ENCODE measurements around the gene CNTNAP4. TPM values are rescaled to one million over a fixed set of nuclear protein-coding genes. Genes with fewer than 3 reads are reported as not detected.

CNTNAP4 gene
- total and polyA plus RNA-seq, 3 donors from 2014 or later: 1.5 to 3.5 (median 2.2) TPM

DNA sequence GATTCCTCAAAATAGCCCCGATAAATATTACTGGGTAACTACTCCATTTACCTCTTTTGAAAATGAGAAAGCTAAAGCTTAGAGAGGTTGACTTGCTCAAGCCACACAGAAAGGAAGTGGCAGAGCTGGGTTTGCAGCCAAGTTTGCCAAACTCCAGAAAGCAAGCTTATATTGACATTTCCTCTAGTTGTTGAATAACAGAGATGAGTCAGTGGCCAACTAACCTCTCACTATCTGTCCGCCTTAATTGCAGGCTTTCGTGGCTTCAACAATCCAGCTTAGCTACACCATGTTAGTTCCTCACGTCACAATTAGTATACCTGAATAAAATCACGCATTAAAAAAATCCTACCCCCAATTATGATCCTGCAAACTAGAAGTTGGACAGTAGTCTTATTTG is 151.7 kb downstream of the CNTNAP4 start:
- Histone ChIP-seq H3K27ac (no peak overlapping the region), H3K36me3 (ENCODE audit: low read depth, missing control alignments) (no peaks in the 10 kb centered on the region), H3K4me3 (no peak overlapping the region), H3K9me3 (no peaks in the 10 kb centered on the region), H3K4me1 (no peaks in the 10 kb centered on the region), H3K27me3 (no peaks in the 10 kb centered on the region)
- WGBS, 2 donors: 88 to 89% methylated on average over 5 of the region's 5 CpGs
- DNase-seq: no peak
- TF ChIP-seq POLR2A (IDR thresholded peaks at IDR 0.05): no peak
- no peak for TF ChIP-seq CTCF (IDR thresholded peaks at IDR 0.05)
- intact Hi-C loops (cut with DNase I; ENCODE audit: low total_unique reads): no loop called here

DNA sequence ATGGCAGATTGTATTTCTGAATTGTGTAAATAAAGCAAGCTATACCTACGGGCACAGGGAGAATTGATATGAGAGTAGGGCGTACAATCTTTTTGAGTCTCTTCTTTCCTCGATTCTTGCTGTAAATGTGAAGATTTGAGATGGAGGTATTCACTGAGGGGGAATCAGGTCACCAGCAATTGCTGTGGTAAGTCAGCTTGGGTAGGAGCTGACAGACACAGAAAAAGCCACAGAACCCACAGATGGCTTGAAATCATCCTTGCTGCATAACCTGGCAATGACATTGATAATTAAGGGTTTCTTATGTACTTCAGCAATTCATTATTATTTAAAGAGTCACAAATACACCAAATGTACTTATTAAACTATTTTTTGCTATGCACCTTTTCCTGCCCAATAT is 164.2 kb downstream of the CNTNAP4 start:
- no peak overlapping the region for H3K4me3 ChIP-seq
- no peak for DNase-seq
- intact Hi-C loops (cut with DNase I; ENCODE audit: low total_unique reads): no loop called here

DNA sequence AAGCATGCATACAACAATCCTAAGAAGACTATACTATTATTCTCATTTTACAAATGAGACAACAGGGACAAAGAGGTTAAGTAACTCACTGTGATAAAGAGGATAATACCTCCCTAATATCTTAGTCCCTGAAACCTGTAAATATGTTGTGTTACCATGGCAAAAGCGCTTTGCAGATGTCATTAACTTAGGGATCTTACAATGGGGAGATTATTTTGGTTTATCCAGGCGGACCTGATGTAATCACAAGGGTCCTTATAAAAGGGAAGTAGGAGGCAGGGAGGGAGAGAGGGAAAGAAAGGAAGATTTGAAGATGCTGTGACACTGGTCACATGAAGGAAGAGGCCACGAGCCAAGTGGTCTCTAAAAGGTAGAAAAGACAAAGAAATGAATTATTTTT is 164.7 kb downstream of the CNTNAP4 start:
- no peaks in the 10 kb centered on the region for H3K9me3 ChIP-seq
- no peaks in the 10 kb centered on the region for H3K4me1 ChIP-seq
- H3K36me3 ChIP-seq (ENCODE audit: low read depth, missing control alignments): no peaks in the 10 kb centered on the region
- no peak overlapping the region for H3K4me3 ChIP-seq
- intact Hi-C loops (cut with DNase I; ENCODE audit: low total_unique reads): no loop called here
- H3K27me3 ChIP-seq: no peaks in the 10 kb centered on the region
- no peak for DNase-seq
- TF ChIP-seq CTCF (IDR thresholded peaks at IDR 0.05) (no peak), POLR2A (IDR thresholded peaks at IDR 0.05) (no peak)
- WGBS, 2 donors: 82 to 86% methylated on average over 3 of the region's 3 CpGs
- no peak overlapping the region for H3K27ac ChIP-seq

More for the DNA sequence above, 164.2 kb downstream of the CNTNAP4 start:
- Histone ChIP-seq H3K36me3 (ENCODE audit: low read depth, missing control alignments) (no peaks in the 10 kb centered on the region), H3K4me1 (no peaks in the 10 kb centered on the region), H3K27ac (no peak overlapping the region), H3K9me3 (no peaks in the 10 kb centered on the region), H3K27me3 (no peaks in the 10 kb centered on the region)
- no peak for TF ChIP-seq POLR2A (IDR thresholded peaks at IDR 0.05)
- no peak for TF ChIP-seq CTCF (IDR thresholded peaks at IDR 0.05)
- 87 to 93% methylated on average over 3 of the region's 3 CpGs for WGBS, 2 donors

DNA sequence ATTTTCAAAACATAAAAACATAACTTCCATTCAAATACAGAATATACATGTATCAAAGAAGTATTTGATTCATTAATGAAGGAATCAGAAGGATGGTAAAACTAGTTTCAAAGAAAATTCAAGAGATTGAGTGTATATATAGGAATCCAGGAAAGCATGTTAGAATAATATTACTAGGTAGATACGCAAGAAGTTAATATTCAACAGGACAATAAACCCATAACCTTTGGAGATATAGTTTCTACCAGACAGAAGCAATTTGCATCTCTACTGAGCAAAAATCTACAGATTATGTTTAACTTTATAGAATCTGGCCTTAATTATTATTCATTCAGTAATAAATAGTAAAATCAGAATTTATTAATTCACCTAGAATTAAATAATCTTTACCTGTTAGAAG is 166.8 kb downstream of the CNTNAP4 start:
- Histone ChIP-seq H3K27ac (no peak overlapping the region), H3K9me3 (no peaks in the 10 kb centered on the region), H3K27me3 (no peaks in the 10 kb centered on the region), H3K36me3 (ENCODE audit: low read depth, missing control alignments) (no peaks in the 10 kb centered on the region), H3K4me3 (no peak overlapping the region), H3K4me1 (no peaks in the 10 kb centered on the region)
- DNase-seq: no peak
- intact Hi-C loops (cut with DNase I; ENCODE audit: low total_unique reads): no loop called here
- 93 to 97% methylated on average over 1 of the region's 1 CpG for WGBS, 2 donors
- no peak for TF ChIP-seq POLR2A (IDR thresholded peaks at IDR 0.05)
- no peak for TF ChIP-seq CTCF (IDR thresholded peaks at IDR 0.05)

DNA sequence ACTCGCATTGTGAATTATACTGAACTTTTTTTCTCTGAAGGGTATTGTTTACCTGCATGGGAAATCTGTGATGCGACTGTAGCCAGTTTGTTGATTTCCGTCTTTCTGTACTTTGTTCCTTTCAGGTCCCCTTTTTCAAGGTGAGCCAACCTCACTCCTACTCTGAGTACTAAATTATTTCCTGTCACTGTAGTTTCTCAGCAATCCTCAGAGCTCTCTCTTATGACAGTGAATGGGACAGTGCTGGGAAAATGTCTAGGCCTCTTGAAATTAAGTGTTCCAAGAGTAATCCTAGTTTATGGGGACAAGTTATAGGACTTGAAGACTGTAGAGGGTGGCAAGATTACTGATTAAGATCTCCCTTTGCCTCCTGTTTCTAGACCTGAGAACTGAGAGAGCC is 167.6 kb downstream of the CNTNAP4 start:
- WGBS, 2 donors: 47 to 54% methylated on average over 3 of the region's 3 CpGs
- H3K36me3 ChIP-seq (ENCODE audit: low read depth, missing control alignments): no peaks in the 10 kb centered on the region
- no peaks in the 10 kb centered on the region for H3K27me3 ChIP-seq
- no peaks in the 10 kb centered on the region for H3K4me1 ChIP-seq
- TF ChIP-seq POLR2A (IDR thresholded peaks at IDR 0.05) (no peak), CTCF (IDR thresholded peaks at IDR 0.05) (no peak)
- no peak overlapping the region for H3K27ac ChIP-seq
- H3K9me3 ChIP-seq: no peaks in the 10 kb centered on the region
- no peak for DNase-seq
- H3K4me3 ChIP-seq: no peak overlapping the region
- intact Hi-C loops (cut with DNase I; ENCODE audit: low total_unique reads): no loop called here
